H1 (cell line): ENCODE data around the gene NKTR. TPM values are rescaled to one million over a fixed set of nuclear protein-coding genes. Genes with fewer than 3 reads are reported as not detected.

Experiments
- CTCF ChIA-PET: fragments of 300-600 bp; sonication (Branson Sonifier 250); formaldehyde crosslinking; loops from one replicate; lab custom pipeline; 2021; ENCODE audit not compliant: partially characterized antibody; lab: Charles Lee
- POLR2A ChIA-PET: fragments of 300-600 bp; sonication (Branson Sonifier 250); formaldehyde crosslinking; loops from one replicate; lab custom pipeline; 2021; ENCODE audit warnings: inconsistent platforms; ENCODE audit not compliant: partially characterized antibody; lab: Charles Lee
- DNase-seq, 2 experiments: peaks; one replicate each; pipeline versions ENCODE4 v3.0.0 to v3.0.0-alpha.2; 2010 to 2022; ENCODE audit warnings: low spot score in 2 of 2, low read depth in 1 of 2, mixed read lengths in 1 of 2
- FAIRE-seq: peaks from 2 replicates; lab custom pipeline; 2011; peaks lifted over from hg19 to GRCh38; lab: Jason Lieb, UNC
- H2AFZ ChIP-seq: 2 replicates; pipeline ENCODE4 v1.8.1; 2012; ENCODE audit warnings: low read length, inconsistent platforms
- H2AK5ac ChIP-seq: 2 replicates; pipeline ENCODE4 v1.6.1; 2013; ENCODE audit warnings: low read depth, low read length
- H2BK120ac ChIP-seq: replicated peaks from 2 replicates; pipeline ENCODE3; 2013; ENCODE audit warnings: low read depth, low read length, inconsistent platforms
- H2BK12ac ChIP-seq: 2 replicates; pipeline ENCODE4 v1.6.1; 2013; ENCODE audit warnings: low read depth, low read length
- H2BK15ac ChIP-seq: 2 replicates; pipeline ENCODE4 v1.6.1; 2013; ENCODE audit warnings: low read length
- H2BK20ac ChIP-seq: 2 replicates; pipeline ENCODE4 v1.6.1; 2013; ENCODE audit warnings: low read length
- H2BK5ac ChIP-seq: 2 replicates; pipeline ENCODE4 v1.6.1; 2013; ENCODE audit warnings: low read depth, low read length
- H3K14ac ChIP-seq: 2 replicates; pipeline ENCODE4 v1.6.1; 2013; ENCODE audit warnings: inconsistent platforms; ENCODE audit not compliant: insufficient read length
- H3K18ac ChIP-seq: 2 replicates; pipeline ENCODE4 v1.6.1; 2013; ENCODE audit warnings: low read length; ENCODE audit errors: extremely low read depth
- H3K23ac ChIP-seq: 2 replicates; pipeline ENCODE4 v1.6.1; 2013; ENCODE audit warnings: inconsistent platforms; ENCODE audit not compliant: insufficient read length
- H3K23me2 ChIP-seq: 2 replicates; pipeline ENCODE4 v1.6.1; 2013; ENCODE audit warnings: low read depth, low read length
- H3K27ac ChIP-seq: 2 replicates; pipeline ENCODE4 v1.6.1; 2011; ENCODE audit warnings: low read depth, low read length, inconsistent platforms
- H3K27me3 ChIP-seq, 4 experiments: replicated peaks in 1 of 4; 1 replicate in 1 of 4; 2 replicates in 3 of 4; pipeline versions ENCODE4 v1.6.1 to v1.8.1; 2011 to 2013; ENCODE audit warnings: low read length in 3 of 4, mild to moderate bottlenecking in 3 of 4, inconsistent platforms in 2 of 4, mixed read lengths in 2 of 4, moderate library complexity in 1 of 4; ENCODE audit not compliant: control insufficient read depth in 3 of 4, insufficient read depth in 3 of 4; ENCODE audit errors: extremely low read depth in 1 of 4
- H3K36me3 ChIP-seq, 4 experiments: 2 replicates each; pipeline versions ENCODE4 v1.6.1 to v1.8.1; 2011 to 2013; ENCODE audit warnings: mild to moderate bottlenecking in 4 of 4, low read length in 3 of 4, moderate library complexity in 2 of 4, control low read depth in 1 of 4, inconsistent platforms in 1 of 4; ENCODE audit not compliant: insufficient read depth in 4 of 4, control insufficient read depth in 2 of 4
- H3K4ac ChIP-seq: replicated peaks from 2 replicates; pipeline ENCODE3; 2013; ENCODE audit warnings: low read length, low read depth, mixed read lengths, inconsistent platforms; ENCODE audit not compliant: insufficient read length
- H3K4me1 ChIP-seq, 4 experiments: replicated peaks in 1 of 4; 1 replicate in 1 of 4; 2 replicates in 3 of 4; pipeline versions ENCODE4 v1.6.1 to v1.8.1; 2011 to 2013; ENCODE audit warnings: low read length in 3 of 4, inconsistent platforms in 2 of 4, mixed read lengths in 1 of 4; ENCODE audit not compliant: insufficient read depth in 4 of 4, control insufficient read depth in 3 of 4
- H3K4me2 ChIP-seq, 2 experiments: 2 replicates each; pipeline versions ENCODE4 v1.6.1 to v1.8.1; 2011 to 2013; ENCODE audit warnings: low read depth in 2 of 2, low read length in 2 of 2, control low read depth in 1 of 2, inconsistent platforms in 1 of 2, mild to moderate bottlenecking in 1 of 2; ENCODE audit not compliant: insufficient read depth in 1 of 2
- H3K4me3 ChIP-seq, 4 experiments: fragments of 200-600, 300-600 bp in 1 of 4; sonication (generic), shearing (Covaris generic), sonication (Bioruptor Twin) in 1 of 4; 2 replicates each; pipeline versions ENCODE4 v1.5.1 to v1.8.1; 2011 to 2016; ENCODE audit warnings: low read length in 4 of 4, low read depth in 3 of 4, control low read depth in 2 of 4, inconsistent platforms in 2 of 4, mild to moderate bottlenecking in 2 of 4, mixed read lengths in 1 of 4, moderate library complexity in 1 of 4; ENCODE audit not compliant: insufficient read depth in 2 of 4; ENCODE audit errors: extremely low read depth in 1 of 4
- H3K56ac ChIP-seq: replicated peaks from 2 replicates; pipeline ENCODE3; 2013; ENCODE audit warnings: low read depth, mild to moderate bottlenecking, mixed read lengths, low read length, inconsistent platforms; ENCODE audit not compliant: insufficient read length
- H3K79me1 ChIP-seq: 2 replicates; pipeline ENCODE4 v1.6.1; 2013; ENCODE audit warnings: low read depth, low read length, control low read depth
- H3K79me2 ChIP-seq, 2 experiments: 2 replicates each; pipeline versions ENCODE4 v1.6.1 to v1.8.1; 2012 to 2013; ENCODE audit warnings: low read length in 2 of 2, mild to moderate bottlenecking in 2 of 2, inconsistent platforms in 1 of 2; ENCODE audit not compliant: insufficient read depth in 2 of 2, control insufficient read depth in 1 of 2
- H3K9ac ChIP-seq, 4 experiments: replicated peaks in 1 of 4; 1 replicate in 1 of 4; 2 replicates in 3 of 4; pipeline versions ENCODE4 v1.6.1 to v1.8.1; 2011 to 2013; ENCODE audit warnings: low read depth in 3 of 4, low read length in 3 of 4, control low read depth in 2 of 4, mild to moderate bottlenecking in 2 of 4, moderate library complexity in 2 of 4, inconsistent platforms in 1 of 4; ENCODE audit errors: extremely low read depth in 1 of 4
- H3K9me3 ChIP-seq, 2 experiments: 2 replicates each; pipeline versions ENCODE4 v1.6.1 to v1.8.1; 2012 to 2013; ENCODE audit warnings: mild to moderate bottlenecking in 2 of 2, moderate library complexity in 2 of 2, control low read depth in 1 of 2, inconsistent platforms in 1 of 2, low read depth in 1 of 2, low read length in 1 of 2, mixed read lengths in 1 of 2; ENCODE audit not compliant: insufficient read depth in 2 of 2
- H4K20me1 ChIP-seq, 2 experiments: replicated peaks in 1 of 2; 2 replicates each; pipeline versions ENCODE3 to v1.8.1; 2011 to 2013; ENCODE audit warnings: inconsistent platforms in 2 of 2, low read length in 2 of 2, mild to moderate bottlenecking in 1 of 2; ENCODE audit not compliant: insufficient read depth in 2 of 2, control insufficient read depth in 1 of 2
- H4K5ac ChIP-seq: 2 replicates; pipeline ENCODE4 v1.6.1; 2013; ENCODE audit warnings: low read length, low read depth, mixed read lengths, inconsistent platforms; ENCODE audit not compliant: insufficient read length
- H4K8ac ChIP-seq: 2 replicates; pipeline ENCODE4 v1.8.0; 2013; ENCODE audit warnings: mild to moderate bottlenecking, moderate library complexity, low read length, inconsistent platforms; ENCODE audit not compliant: insufficient read depth; ENCODE audit errors: extremely low read depth
- H4K91ac ChIP-seq: replicated peaks from 2 replicates; pipeline ENCODE3; 2013; ENCODE audit warnings: low read length, mixed read lengths, inconsistent platforms; ENCODE audit not compliant: insufficient read length
- BCL11A ChIP-seq, 2 experiments: IDR thresholded peaks; one replicate each; pipeline ENCODE4 v1.6.1; 2011; ENCODE audit warnings: low read depth in 2 of 2, low read length in 2 of 2, mild to moderate bottlenecking in 2 of 2
- CBX5 ChIP-seq: fragments of 300-800, 300-1000 bp; sonication (generic); IDR thresholded peaks from 2 replicates; pipeline ENCODE4 v1.7.1; 2016; ENCODE audit warnings: antibody characterized with exemption, low read length, low read depth
- CHD2 ChIP-seq: IDR thresholded peaks from 2 replicates; pipeline ENCODE4 v1.6.1; 2012; ENCODE audit warnings: low read length, improper control_type of control experiment
- CTBP2 ChIP-seq: IDR thresholded peaks from 2 replicates; pipeline ENCODE4 v1.7.0; 2011; ENCODE audit warnings: borderline replicate concordance, mild to moderate bottlenecking, moderate library complexity, mixed read lengths, low read length; ENCODE audit not compliant: insufficient read depth, insufficient read length
- TEAD4 ChIP-seq: IDR thresholded peaks from 2 replicates; pipeline ENCODE4 v1.6.1; 2012; ENCODE audit warnings: low read depth, low read length, inconsistent platforms, mixed read lengths
- WGBS, 2 experiments: shearing (Covaris generic) in 1 of 2; methylation state at CpG; one replicate each; pipeline versions ENCODE4 v1.1.6 to v1.1.7; 2013 to 2015; ENCODE audit warnings: low lambda C conversion rate in 2 of 2, mixed read lengths in 2 of 2, inconsistent platforms in 1 of 2, low coverage in 1 of 2, missing lambda C conversion rate in 1 of 2; ENCODE audit not compliant: insufficient replicate concordance in 2 of 2, insufficient coverage in 1 of 2, insufficient read length in 1 of 2; ENCODE audit errors: extremely low coverage in 1 of 2, missing lambda C conversion rate in 1 of 2; 5-methylcytosine and 5-hydroxymethylcytosine counted together
- polyA plus RNA-seq, 7 experiments: library from polyadenylated mRNA; depleted of rRNA in 3 of 7; stranded (reverse) in 5 of 7; unstranded in 2 of 7; fragments of >200 nt in 5 of 7; fragments of 200-250 nt in 2 of 7; gene quantifications; 1 replicate in 5 of 7; 2 replicates in 1 of 7; 4 replicates in 1 of 7; pipeline versions ENCODE4 v1.2.1 to v1.2.3, GENCODE V29; 2011 to 2013; ENCODE audit warnings: missing spikeins in 2 of 7, mixed read lengths in 2 of 7
- total RNA-seq: library from RNA; stranded (reverse); fragmentation: NEBNext Ultra II Directional; extraction: Animal tissue kit (Norgen Biotek cat#: 25700); gene quantifications from 2 replicates; pipeline ENCODE4 v1.2.1, GENCODE V29; 2021

NKTR gene
- total and polyA plus RNA-seq, 2 of the 8 experiments (the other 6 are each of a cell fraction or from before 2014, with no cell fraction given), result 24.1 to 62.2 TPM

GRCh38 chr3:42578054-42578453 is 22.4 kb upstream of the NKTR start:
- H3K4me2 ChIP-seq, result no peak overlapping the region
- H3K27me3 ChIP-seq, result no peaks in the 10 kb centered on the region
- no peak overlapping the region for H2BK120ac ChIP-seq
- H3K27ac ChIP-seq, result no peak overlapping the region
- no peak overlapping the region for H4K8ac ChIP-seq
- H4K91ac ChIP-seq, result no peak overlapping the region
- H2BK12ac ChIP-seq, result no peak overlapping the region
- DNase-seq (no peak), FAIRE-seq (no peak)
- no peaks in the 10 kb centered on the region for H3K79me1 ChIP-seq
- H3K23ac ChIP-seq, result no peak overlapping the region
- peaks cover 0 to 7% (median under 1%) of the 10 kb centered on the region in 4 experiments; a peak in 6 of 7 replicates for H3K4me1 ChIP-seq
- peaks cover 0 to 11% of the 10 kb centered on the region in 2 experiments; a peak in 2 of 4 replicates for H3K9me3 ChIP-seq
- 91% methylated on average over 4 of the region's 4 CpGs; no CpG with 5 or more reads in 1 of the 2 experiments for WGBS, 2 experiments
- no peak overlapping the region for H3K18ac ChIP-seq
- no peak overlapping the region for H3K56ac ChIP-seq
- no peak overlapping the region for H2BK5ac ChIP-seq
- ChIA-PET CTCF (interaction anchor here (0.8 to 2.3 kb wide), 3 partner anchors 24 to 156 kb away, joined by 3 to 6 read pairs (median 6); no protein-coding TSS in a partner anchor), POLR2A (no interaction called here)
- no peak overlapping the region for H3K4me3 ChIP-seq
- no peak overlapping the region for H3K9ac ChIP-seq
- H2BK15ac ChIP-seq, result no peak overlapping the region
- no peak overlapping the region for H3K14ac ChIP-seq
- peaks cover 0 to 1% of the 10 kb centered on the region in 2 experiments for H4K20me1 ChIP-seq
- no peak overlapping the region for H2BK20ac ChIP-seq
- H3K36me3 ChIP-seq, result peaks cover 0 to 14% (median 5%) of the 10 kb centered on the region in 4 experiments; a peak in 5 of 8 replicates
- H3K79me2 ChIP-seq, result peaks cover 0 to 66% of the 10 kb centered on the region in 2 experiments; a peak in 3 of 4 replicates
- no peak overlapping the region for H2AK5ac ChIP-seq
- peaks cover 10% of the 10 kb centered on the region for H3K23me2 ChIP-seq
- no peak overlapping the region for H4K5ac ChIP-seq
- no peak overlapping the region for H2AFZ ChIP-seq
- no peak overlapping the region for H3K4ac ChIP-seq
- TF ChIP-seq TEAD4 (no peak), CHD2 (no peak), BCL11A (IDR thresholded peaks at IDR 0.05; ENCODE audit: low read depth in 2 of 2, low read length in 2 of 2) (no peak), CTBP2 (no peak), CBX5 (no peak)
